GM21529 (cell line): ENCODE measurements around the gene HTR6.

ENCODE experiments used
- ATAC-seq: cut with Tn5 transposase; IDR thresholded peaks from one replicate; pipeline ENCODE4 v1.9.1; 2021; ENCODE audit not compliant: unreplicated experiment

The HTR6 gene

DNA sequence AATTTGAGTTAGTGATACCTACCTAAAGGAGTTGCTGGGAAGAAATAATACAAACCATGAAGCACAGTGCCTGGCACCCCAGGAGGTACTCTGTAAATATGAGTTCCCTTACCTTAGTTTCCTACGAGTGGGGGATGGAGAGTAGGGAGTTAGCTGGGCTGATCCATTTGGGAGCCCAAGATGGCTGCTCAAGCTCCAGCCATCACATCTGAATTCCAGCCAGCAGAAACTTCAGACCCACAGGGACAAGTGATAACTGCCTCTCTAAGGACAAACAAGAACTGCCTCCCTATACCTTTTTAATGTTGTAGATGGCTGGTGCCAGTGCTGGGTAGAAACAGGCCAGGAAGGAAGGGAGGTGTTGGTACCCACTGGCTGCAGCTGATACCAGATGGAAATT, 22.7 kb downstream of the HTR6 start:
- ATAC-seq = no peak

DNA sequence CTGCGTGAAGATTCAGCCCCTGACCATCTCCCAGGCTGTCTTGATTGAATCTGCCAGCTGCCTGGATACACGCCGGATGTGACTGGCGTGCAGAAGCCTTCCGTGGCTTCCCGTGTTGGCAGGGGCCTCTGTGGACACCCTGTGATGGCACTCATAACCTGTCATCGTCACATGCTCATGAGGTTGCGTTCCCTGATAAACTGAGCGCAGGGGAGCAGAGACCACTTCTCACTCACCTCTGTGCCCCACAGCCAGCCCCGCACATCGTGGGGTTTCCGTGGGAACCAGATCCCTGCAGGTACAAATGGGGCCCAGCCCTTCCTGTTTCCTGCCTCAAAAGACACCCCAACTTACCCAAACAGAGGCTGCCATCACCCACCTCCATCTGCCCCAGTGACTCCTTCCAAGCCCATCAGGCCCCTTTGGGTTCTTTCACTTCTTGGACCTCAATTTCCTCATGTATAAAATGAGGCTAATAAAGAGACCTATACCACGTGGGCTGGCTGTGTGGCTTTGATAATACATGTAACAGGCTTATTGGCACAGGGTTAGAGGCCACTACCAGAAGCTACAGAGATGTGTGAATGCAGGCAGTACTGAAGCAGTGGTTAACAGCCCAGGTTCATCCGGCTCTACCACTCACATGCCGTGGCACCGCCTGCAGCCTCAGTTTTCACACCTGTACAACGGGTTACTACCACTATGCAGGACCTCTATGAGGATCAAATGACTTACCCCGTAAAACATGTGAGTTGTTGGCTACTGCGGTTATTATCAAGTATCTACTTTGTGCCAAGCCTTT, 23.6 kb downstream of the HTR6 start:
- ATAC-seq = no peak

GRCh38 chr1:19689085-19689757, 24.5 kb downstream of the HTR6 start:
- ATAC-seq = no peak

GRCh38 chr1:19689856-19690255, 25.2 kb downstream of the HTR6 start:
- no peak for ATAC-seq

DNA sequence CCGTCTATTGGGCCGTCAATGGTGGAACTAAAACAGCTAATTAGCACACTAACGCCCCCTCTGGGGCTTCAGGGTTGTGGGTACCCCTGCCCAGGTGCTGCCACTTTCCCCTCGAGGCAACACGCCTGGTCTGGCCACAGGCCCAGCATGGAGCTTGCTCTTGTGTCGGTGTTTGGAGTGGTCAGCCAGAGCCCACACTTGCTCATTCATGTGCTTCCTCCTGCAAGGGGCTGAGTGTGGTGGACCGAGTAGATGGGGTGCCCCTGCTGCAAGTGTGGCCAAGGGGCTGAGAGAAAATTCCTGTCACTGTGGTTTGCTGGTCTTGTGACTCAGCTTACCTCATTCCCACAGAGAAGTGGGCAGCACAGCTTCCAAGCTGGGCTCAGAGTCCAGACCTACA, 25.7 kb downstream of the HTR6 start:
- no peak for ATAC-seq

- no peak for ATAC-seq
These were observed 29.6 kb downstream of the HTR6 start for GRCh38 chr1:19694298-19694697.

- ATAC-seq = no peak
These were observed 31.1 kb downstream of the HTR6 start for GRCh38 chr1:19695772-19696171.

- ATAC-seq = no peak
These were observed 32.1 kb downstream of the HTR6 start for GRCh38 chr1:19696820-19697219.

GRCh38 chr1:19698181-19698580, 33.5 kb downstream of the HTR6 start:
- ATAC-seq = no peak

DNA sequence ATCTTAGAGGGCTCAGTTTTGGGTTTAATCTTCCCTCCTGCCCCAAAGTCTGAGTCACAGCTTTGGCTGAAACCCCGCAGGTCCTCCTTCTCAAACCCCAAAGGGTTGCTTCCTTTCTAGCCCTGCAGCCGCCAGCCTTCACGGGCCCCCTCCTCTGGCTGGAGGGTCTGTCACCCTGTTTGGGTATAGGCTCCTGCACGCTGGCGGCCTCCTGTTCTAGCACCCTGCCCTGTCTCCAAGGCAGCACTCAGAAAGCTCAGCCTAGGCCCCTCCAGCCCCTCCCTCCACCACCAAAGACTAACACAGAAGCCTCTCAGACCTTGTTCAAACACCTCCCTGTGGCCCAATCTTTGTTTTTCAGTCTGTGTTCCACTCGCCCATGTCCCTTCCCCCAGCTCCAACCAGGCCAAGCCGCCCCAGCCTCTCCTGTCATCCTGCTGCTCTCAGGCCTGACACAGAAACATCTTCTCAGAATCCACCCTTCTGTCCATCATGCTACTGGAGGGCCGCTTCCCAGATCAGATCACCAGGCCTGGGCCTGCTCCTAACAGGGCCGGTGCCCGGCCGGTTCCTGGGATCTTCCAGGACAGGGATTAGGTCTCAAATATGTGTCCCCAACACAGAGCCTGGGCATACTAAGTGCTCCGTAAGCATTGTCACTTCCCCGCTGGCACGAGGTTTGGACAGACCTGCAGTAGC, 35.6 kb downstream of the HTR6 start:
- ATAC-seq = no peak

DNA sequence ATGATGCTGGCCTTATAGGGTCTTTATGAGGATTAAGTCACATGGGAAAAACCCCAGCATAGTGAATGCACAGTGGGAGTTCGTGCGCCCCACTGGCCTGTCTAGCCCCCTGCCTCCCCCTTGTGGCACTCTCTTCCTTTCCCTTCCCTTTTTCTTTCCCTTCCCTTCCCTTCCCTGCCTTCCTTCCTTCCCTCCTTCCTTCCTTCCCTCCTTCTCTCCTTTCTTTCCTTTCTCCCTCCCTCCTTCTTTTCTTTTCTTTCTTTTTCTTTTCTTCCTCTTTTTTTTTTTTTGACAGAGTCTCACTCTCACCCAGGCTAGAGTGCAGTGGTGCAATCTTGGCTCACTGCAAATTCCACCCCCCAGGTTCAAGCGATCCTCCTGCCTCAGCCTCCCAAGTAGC, 38.6 kb downstream of the HTR6 start:
- no peak for ATAC-seq

DNA sequence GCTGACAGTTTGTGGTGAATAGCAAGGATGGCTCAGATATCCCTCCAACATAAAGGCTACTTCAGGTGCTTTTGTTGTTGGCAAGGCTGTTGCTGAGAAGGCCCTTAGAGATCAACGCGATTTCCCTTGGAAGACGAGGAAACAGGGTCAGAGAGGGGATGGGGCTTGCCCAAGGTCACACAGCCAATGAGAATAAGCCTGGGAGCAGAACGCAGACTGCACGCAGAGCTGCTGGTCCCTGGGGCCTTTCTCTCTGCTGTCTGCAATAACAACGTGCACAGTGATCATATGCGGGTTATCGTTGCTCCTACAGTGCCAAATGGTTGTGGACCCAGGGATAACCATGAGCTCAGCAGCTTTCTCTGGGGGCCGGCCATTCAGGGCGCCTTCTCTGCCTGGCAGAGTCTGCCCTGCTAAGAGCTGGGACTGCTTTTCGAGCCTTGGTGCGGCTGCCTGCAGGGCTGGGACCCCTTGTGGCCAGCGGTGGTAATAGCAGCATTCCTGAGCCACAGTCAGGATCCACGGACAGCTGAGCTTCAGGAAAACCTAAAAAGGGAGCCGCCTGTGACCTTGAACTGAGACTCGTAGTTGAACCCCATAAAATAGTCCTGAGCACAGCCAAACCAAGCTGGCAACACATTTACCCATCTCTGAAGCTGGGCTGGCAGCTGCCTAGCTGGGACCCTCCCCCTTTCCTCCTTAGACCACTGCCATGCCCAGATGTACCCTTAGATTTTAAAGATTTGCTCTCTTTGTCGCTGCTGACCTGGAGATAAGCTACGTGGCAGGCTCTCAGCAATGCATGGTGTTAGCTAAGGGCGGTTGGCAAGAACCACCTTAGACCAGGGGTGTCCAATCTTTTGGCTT, 39.8 kb downstream of the HTR6 start:
- ATAC-seq = no peak

DNA sequence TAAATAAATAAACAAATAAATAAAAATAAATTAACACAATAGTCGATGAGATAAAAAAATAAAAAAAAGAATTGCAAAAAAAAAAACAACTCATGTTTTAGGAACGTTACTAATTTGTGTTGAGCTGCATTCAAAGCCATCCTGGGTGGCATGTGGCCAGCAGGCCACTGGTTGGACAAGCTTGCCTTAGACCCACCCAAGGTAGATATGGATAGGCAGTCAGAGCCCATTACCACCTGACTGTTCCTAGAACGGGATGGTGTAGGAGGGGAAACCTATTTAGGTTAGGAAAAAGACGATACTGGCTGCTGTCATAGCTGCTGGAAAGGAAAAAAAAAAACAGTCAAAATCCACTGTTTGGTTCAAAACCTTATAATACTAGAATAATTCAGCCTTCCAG, 40.8 kb downstream of the HTR6 start:
- ATAC-seq = no peak

GRCh38 chr1:19706136-19706535, 41.5 kb downstream of the HTR6 start:
- ATAC-seq = no peak

- ATAC-seq = no peak
These were observed 44.0 kb downstream of the HTR6 start for GRCh38 chr1:19708567-19709110.

GRCh38 chr1:19709260-19709793, 44.7 kb downstream of the HTR6 start:
- no peak for ATAC-seq

- peak; percentile 52 for ATAC-seq
These were observed 46.3 kb downstream of the HTR6 start for GRCh38 chr1:19710825-19711611.

DNA sequence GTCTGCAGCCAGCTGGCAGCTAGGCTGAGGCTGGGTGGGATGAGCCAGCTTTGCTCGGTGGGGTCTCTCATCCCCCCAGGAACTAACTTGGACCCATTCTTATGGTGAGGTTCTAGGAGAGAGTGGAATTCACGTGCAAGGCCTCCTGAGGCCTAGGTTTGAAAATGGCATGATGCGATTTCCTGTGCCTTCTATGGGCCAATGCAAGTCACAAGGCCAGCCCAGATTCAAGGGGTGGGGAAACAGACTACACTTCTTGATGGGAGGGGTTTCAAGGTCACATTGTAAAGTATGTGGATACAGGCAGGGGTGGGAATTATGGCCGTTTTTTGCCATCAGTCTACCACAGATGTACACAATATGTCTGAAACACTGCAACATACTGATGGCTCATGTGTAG, 48.3 kb downstream of the HTR6 start:
- no peak for ATAC-seq

DNA sequence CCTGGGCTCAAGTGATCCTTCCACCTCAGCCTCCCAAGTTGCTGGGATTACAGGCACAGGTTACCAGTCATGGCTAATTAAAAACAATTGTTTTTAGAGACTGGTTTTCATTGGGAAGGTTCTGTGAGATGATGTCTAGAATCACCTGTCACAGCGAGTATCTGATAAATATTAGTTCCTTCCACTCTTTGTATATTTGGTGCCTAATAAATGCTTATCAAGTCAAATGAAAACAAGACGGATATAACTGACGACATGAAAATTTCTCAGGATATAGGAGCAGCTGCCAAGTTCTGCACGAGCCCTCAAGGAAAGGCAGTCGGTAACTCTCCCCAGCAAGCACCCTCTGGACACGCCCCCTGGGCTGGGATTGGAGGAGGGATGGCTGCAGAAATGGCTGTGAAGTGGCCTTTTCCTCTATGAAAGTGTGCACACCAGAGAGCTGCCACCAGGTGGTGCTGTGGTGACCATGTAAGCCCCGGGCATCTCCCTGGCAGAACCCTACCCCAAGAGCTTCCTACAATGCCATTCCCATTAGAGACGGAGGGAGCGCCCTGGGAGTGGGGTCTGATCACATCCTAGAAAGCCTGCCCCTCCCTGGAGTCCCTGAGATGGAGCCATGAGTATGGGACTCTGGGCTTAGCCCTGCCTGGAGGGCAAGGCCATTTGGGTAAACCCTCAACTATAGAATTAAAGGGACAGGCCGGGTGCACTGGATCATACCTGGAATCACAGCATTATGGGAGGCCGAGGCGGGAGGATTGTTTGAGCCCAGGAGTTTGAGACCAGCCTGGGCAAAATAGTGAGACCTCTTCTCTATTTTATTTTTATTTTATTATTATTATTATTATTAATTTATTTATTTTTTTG, 50.9 kb downstream of the HTR6 start:
- ATAC-seq = peak; percentile 64
